GM13977 (cell line): ENCODE measurements around the gene TUT7.

ENCODE experiments used
- DNase-seq: peaks from one replicate; pipeline ENCODE4 v3.0.0; 2012; ENCODE audit warnings: low spot score
- in situ Hi-C: fragments of 300-500 bp; cut with MboI; formaldehyde crosslinking; loops from one replicate; pipeline ENCODE4 v1.12.0; 2022; ENCODE audit warnings: low sequenced_read_pairs, low pct_unique_long_range_greater_than_20kb, mixed read lengths, inconsistent platforms; ENCODE audit not compliant: unreplicated experiment
- TF ChIP-seq, protein P1 (sequence below): IDR thresholded peaks from 2 replicates; pipeline ENCODE4 v1.5.1; 2012; ENCODE audit warnings: mild to moderate bottlenecking, control low read depth; ENCODE audit not compliant: insufficient read depth; ENCODE audit errors: extremely low read depth, missing control alignments

The TUT7 gene

DNA sequence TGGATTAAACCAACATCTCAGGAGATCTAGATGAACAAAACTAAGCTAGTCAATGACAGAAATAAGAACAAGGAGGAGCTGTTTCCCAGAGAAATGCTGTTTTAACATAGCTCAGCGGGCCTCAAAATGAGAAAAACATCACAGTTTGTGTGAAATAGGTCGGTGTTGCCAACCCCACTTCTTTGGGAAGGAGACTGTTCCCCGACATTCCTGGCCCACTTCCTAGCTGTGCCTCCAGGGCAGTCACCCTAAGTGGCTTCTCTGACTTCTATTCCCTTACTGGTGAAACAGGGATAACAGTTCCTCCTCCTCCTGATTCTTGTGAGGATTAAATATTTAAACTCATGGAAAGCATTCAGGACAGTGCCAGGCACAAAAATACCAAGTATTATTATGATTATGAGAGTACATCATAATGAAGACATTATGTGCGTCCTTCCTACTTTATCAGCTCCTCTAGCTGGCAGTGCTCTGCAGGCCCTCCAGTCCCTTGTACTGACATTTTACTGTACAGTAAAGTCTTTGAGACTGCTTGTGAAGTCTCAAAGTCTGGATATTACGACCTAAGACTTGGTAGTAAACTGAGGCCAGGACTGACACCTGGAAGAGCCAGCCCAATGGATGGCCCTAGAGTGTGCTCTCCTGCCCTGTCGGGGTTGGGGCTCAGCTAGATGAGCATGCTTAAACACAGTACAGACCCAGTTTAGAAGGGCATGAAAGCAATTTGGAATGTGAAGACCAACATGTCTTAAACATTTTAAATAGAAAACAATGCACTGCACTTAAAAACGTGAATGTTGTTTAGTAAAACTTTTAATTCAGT lies 79.2 kb downstream of the TUT7 start:
- in situ Hi-C loops: loop anchor here (25.0 kb wide), 1 partner anchor 463 kb away; no protein-coding TSS in a partner anchor
- TF ChIP-seq, protein P1, sequence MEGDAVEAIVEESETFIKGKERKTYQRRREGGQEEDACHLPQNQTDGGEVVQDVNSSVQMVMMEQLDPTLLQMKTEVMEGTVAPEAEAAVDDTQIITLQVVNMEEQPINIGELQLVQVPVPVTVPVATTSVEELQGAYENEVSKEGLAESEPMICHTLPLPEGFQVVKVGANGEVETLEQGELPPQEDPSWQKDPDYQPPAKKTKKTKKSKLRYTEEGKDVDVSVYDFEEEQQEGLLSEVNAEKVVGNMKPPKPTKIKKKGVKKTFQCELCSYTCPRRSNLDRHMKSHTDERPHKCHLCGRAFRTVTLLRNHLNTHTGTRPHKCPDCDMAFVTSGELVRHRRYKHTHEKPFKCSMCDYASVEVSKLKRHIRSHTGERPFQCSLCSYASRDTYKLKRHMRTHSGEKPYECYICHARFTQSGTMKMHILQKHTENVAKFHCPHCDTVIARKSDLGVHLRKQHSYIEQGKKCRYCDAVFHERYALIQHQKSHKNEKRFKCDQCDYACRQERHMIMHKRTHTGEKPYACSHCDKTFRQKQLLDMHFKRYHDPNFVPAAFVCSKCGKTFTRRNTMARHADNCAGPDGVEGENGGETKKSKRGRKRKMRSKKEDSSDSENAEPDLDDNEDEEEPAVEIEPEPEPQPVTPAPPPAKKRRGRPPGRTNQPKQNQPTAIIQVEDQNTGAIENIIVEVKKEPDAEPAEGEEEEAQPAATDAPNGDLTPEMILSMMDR: no peak
- DNase-seq: no peak

- in situ Hi-C loops: no loop called here
- TF ChIP-seq, protein P1: no peak
- no peak for DNase-seq
Measured at GRCh38 chr9:86272221-86272620, 82.0 kb downstream of the TUT7 start.

DNA sequence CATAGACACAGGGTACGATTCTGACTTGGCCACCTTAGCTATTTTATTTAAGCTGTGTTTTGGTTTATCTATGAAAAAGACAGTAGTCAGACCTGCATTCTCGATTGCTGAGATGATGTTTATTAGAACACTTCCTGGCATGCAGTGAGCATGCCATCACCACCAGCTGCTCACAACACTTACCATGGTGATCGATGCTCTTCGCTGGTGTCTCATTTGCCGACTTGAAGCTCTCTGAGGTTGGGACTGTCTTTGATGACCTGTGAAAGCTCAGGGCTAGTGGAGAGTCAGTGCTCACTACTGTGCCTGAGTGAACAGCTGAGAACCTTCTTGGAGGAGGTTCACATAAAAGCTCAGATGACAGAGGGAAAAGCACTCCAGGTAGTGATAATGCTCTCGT lies 90.3 kb downstream of the TUT7 start:
- no peak for DNase-seq
- TF ChIP-seq, protein P1: no peak
- in situ Hi-C loops: no loop called here

DNA sequence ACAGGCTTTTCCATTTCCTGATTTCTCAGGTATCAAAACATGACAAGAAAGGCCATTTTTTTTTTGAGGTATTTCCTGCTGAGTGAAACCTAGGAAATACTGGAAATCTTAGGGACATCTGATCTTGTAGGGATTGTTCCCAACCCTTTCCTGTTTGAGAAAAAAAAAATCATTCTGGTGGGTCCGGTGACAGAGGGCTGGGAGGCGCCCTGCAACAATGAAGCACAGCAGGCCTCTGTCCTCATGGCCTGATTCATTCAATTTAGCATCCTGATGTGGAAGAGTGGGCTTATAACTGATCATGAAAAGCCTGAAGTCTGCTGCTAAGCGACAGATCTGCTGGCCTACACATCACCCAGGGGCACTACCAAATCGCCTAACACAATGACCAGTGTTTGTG lies 91.7 kb downstream of the TUT7 start:
- in situ Hi-C loops: no loop called here
- no peak for DNase-seq
- TF ChIP-seq, protein P1: no peak

DNA sequence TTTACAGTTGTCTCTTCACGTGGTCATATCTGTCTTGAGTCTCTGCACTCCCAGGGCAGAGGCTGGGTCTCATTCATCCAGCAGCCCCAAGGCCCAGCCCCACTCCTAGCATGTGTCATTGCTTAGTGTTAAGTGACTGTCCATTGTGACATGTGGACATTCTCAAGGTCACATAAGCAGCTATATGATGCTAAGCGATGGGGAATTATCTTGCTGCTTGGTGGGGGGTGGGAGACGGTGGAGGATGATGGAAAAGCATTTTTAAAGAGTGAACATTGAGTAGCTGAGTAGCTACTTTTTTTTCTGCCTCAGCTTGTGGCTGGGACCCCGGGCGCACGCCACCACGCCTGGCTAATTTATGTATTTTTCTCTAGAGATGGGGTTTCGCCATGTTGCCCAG lies 94.7 kb downstream of the TUT7 start, which contains the start of gene C9orf153:
Gene C9orf153 (minus strand): TSS at position 101 of the 400 bp plus-strand sequence. CDS start 30,054 bp downstream, outside the sequence.
- no peak for DNase-seq
- in situ Hi-C loops: no loop called here
- TF ChIP-seq, protein P1: no peak

DNA sequence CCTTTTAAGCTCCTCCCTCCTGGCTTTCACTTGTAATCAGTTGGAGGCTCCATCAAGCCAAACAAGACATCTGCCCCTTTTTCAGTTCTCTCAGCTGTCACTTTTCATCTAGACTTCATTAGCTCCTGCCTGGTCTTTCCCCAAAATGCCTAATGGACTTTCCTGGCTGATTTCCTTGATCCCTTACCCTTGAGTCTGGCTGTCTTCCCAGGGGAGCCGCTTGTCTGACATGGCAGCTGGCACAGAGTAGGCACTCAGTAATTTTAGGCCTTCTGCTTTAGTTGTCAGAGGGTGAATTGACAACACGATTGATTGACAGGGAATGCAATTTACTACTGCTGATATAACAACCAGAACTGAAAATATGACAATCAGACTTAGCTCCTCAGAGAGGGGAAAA lies 96.8 kb downstream of the TUT7 start:
- TF ChIP-seq, protein P1: no peak
- in situ Hi-C loops: no loop called here
- no peak for DNase-seq
